ENCODE measurements around the gene TRA2B.

TRA2B gene

DNA sequence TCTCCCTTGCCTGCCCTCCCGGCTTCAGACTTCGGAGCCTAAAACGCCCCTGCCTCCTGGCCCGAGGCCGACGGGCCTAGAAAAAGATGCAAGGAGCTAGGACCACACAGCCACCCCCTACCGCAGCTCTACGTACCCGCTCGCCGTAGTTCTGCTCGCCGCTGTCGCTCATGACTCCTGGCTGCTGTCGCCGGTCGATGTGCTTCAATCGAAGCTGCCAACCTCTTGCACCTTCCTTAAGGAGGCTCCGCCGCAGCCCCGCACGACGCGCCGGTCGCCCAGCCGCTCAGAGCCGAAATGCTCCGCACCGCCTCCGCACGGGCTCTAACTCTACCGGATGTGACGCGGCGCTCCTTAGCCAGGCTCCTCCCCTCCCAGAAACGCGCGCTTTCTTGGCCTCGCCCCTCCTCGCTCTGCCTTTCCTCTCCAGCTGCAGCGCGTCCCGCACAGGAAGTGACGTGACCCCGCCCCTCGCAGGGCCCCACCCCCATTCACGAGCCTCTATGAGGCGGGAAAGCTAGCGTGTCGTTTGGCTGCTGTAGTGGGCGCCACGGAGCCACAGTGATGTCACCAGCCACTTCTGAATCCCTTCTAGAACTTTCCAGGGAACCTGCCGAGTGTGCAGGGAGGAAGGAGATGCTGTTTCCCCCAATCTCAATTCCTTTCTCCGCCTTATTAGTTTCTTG is at the start of gene TRA2B:
TSS of gene TRA2B (minus strand) at position 326 of the 686 bp plus-strand sequence. CDS start at position 172, 154 bp downstream.
- peak; percentile 99 for DNase-seq

GRCh38 chr3:185986198-185986777 is 48.5 kb upstream of the TRA2B start:
- DNase-seq: no peak

DNA sequence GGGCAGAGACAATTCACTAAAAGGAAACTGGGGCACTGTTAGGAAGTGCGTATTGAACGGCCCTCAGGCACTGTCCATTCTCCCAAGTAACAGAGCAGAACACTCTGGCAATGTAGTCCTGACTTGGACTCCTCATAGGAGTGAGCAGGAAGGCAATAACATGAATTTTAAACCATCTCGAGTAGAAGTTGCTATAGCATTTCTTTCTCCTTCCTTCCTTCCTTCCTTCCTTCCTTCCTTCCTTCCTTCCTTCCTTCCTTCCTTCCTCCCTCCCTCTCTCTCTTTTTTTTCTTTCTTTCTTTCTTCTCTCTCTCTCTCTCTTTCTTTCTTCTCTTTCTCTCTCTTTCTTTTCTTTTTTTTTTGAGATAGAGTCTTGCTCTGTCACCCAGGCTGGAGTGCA is 46.4 kb upstream of the TRA2B start:
- DNase-seq: no peak

DNA sequence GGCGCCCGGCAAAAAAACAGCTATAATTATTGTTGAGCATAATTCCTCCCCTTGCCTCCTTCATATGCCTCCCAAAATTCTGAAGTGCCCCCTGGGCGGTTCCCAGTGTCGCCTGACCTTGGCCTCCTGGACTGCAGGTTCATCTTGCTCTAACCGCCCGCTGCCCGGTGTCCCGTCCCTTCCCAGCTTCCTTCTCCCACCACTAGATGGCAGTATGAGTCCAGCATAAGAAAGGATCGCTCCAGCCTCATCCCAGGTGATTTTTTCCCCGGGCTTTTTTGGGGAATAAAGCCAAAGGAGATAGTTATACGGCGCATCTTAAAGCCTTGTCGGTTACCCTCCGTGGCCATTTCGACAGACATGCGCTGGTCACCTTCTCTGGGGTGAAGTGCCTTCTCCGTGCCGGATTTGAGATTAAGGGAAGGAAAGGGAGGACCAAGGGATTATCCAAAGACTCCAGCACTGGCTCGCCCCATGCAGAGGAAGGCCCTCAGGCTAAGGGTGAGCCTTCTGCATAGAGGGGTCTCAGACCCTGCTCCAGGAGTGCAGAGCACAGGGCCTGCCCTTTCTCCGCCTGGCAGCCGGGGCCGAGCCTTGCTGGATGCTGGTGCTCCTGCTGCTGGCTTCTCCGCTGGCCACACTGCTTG is 45.8 kb upstream of the TRA2B start:
- peak; percentile 51 for DNase-seq

GRCh38 chr3:185982632-185983031 is 44.8 kb upstream of the TRA2B start:
- DNase-seq: no peak

GRCh38 chr3:185981621-185982020 is 43.8 kb upstream of the TRA2B start:
- DNase-seq: no peak

DNA sequence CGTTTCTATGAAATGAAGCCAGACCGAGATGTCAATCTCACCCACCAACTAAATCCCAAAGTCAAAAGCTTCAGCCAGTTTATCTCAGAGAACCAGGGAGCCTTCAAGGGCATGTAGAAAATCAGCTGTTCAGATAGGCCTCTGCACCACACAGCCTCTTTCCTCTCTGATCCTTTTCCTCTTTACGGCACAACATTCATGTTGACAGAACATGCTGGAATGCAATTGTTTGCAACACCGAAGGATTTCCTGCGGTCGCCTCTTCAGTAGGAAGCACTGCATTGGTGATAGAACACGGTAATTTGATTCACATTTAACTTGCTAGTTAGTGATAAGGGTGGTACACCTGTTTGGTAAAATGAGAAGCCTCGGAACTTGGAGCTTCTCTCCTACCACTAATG is 41.9 kb upstream of the TRA2B start:
- no peak for DNase-seq

DNA sequence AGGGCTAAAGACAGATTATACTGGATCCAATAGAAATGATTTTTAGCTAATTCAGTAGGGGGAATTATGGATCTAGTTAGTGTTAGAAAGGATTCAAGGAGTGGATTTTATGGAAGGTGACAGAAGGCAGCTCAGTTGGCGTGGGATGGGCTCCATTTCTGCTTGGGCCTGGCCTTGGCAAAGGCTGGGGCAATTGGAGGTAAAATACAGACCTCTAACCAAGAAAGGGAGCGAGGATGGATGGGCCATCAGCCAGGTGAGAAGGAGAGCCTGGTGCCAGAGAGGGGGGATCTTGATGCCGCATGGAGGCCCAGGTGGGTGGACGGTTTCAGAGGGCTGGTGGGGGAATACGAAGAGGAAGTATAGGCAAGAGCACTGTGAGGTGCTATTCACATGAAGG is 40.7 kb upstream of the TRA2B start:
- no peak for DNase-seq

- DNase-seq: no peak
These were observed 39.8 kb upstream of the TRA2B start for GRCh38 chr3:185977679-185978040.

DNA sequence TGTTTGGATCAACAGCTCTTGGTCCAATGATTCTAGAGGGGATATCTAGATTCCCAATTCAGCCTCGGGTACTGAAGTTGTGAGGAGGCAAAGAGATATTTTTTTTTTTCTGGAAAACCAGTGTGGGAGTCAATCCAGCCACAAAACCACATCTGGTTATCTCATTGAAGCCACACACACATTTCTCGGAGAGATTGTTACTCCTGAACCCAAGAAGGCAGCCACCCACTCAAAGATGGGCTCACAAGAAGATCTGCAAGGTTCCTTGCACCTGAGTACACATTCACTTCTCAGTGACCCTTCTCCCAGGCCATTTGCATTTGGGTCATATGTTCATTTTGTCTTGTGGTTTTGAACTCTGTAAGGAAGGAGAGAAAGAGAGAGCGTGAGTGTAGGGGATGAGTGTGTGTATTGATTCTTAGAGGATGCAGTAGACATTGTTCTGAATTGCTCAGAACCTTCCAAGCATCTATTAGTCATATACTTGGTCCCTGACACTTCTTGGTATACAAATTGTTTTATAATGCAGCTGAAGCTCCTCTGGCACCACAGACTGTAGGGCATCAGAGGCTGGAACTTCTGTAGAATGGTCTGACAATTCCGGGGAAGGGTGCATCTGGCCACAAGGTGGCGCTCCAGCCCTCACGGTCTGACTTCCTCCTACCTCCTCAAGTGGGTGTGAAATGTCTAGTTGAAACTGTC is 39.3 kb upstream of the TRA2B start:
- DNase-seq: peak; percentile 52

DNA sequence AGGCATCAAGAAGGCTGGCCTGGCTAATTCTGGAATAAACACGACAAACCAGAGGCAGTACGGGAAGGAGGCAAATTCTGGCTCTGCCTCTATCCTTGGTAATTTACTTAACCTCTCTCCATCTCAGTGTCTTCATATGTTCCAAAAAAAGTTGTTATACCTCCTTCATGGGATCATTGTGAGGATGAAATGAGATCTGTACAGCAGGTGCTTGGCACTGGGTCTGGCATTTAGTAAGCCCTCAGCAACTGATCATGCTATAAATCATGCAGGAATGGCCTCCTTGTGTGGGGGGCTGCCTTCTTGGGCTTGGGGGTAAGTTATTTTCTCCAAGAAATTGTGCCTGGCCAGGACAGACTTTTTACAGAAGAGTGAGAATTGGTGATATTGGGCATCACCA is 38.3 kb upstream of the TRA2B start:
- DNase-seq: no peak

DNA sequence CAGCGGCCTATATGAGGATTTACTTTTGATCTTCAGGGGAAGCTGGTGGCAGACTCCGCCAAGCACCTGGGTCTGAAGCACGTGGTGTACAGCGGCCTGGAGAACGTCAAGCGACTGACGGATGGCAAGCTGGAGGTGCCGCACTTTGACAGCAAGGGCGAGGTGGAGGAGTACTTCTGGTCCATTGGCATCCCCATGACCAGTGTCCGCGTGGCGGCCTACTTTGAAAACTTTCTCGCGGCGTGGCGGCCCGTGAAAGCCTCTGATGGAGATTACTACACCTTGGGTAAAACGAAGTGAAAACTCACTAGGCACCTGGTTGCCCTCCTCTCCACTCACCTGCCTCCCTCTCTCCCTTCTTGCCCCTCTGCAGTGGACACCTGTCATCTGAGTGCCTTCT is 33.8 kb upstream of the TRA2B start:
- no peak for DNase-seq

- DNase-seq: no peak
These were observed 30.4 kb upstream of the TRA2B start for GRCh38 chr3:185968168-185968567.

- no peak for DNase-seq
These were observed 28.8 kb upstream of the TRA2B start for GRCh38 chr3:185966655-185967054.

- no peak for DNase-seq
These were observed 27.7 kb upstream of the TRA2B start for GRCh38 chr3:185965496-185965895.

DNA sequence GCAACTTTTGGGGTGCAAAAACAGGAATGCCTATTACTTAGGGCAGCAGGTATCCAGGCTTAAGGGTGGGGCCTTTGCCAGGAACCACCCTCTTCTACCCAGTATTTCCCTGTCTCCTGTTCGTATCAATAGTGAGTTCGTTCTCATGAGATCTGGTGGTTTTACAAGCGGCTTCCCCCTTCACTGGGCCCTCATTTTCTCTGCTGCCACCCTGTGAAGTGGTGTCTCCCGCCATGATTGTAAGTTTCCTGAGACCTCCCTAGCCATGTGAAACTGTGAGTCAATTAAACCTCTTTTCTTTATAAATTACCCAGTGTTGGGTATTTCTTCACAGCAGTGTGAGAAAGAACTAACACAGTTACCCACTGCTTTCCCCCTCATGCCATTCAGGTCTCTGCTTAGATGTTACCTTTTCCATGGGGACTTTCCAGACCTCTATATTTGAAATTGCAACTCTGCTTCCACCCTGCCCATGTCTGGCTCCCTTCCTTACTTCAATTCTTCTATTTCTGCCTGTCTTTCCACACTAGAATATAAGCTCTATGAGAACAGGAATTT is 23.9 kb upstream of the TRA2B start:
- no peak for DNase-seq

- no peak for DNase-seq
These were observed 22.9 kb upstream of the TRA2B start for GRCh38 chr3:185960522-185961288.

DNA sequence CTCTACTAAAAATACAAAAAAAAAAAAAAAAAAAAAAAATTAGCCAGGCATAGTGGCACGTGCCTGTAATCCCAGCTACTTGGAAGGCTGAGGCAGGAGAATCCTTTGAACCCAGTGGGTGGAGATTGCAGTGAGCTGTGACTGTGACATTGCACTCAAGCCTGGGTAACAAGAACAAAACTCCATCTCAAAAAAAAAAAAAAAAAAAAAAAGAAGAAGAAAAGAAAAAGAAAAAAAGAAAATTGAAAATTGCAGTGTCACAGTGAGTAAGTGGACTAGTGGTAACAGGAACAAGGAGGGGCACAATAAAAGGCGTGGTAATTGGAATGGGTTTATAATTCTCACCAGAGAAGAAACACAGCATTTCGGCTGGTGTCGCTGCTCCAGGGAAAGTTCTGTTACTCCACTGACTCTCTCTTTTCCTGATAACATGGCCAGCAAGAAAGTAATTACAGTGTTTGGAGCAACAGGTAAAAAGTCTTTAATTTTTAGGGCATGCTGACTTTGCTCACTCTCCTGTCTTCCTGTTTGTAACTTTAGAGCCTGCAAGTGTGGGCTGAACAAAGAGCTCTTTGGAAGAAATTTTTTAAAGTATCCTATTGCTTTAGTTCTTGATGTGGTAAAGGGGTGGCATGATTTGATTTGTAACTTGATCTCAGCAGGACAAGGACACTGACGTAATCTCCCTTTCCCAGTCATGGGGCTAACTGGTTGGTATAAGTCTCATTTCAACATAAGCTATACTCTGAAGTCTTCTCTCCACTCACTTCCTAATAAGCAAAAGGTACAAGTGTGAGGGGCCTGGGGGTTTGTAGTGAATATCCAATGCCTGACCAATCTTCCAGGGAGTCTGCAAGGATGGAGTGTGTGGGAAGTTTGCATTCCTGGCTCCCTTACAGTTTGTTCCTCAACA is 22.1 kb upstream of the TRA2B start:
- peak; percentile 81 for DNase-seq

GRCh38 chr3:185958626-185959025 is 20.8 kb upstream of the TRA2B start:
- DNase-seq: no peak

DNA sequence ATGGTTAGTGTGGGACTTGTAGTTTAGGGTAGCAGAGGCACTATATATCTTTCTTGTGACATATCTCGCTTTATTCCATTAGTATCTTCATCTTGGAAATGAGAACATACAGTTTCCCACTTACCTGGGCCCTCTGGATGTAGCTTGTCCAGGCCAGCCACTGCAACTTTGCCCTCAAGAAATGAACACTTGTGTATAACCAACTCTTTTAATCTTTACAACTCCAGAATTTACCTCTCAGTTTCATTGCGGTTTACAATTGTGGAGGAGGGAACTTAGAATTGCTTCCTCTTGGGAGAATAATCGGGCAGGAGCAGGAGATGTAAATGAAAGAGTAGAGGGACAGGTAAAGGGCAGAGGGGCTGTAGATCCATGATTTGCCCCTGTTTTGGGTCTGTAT is 18.4 kb upstream of the TRA2B start:
- no peak for DNase-seq

- DNase-seq: no peak
These were observed 16.5 kb upstream of the TRA2B start for GRCh38 chr3:185954366-185954723.

- DNase-seq: no peak
These were observed 12.9 kb upstream of the TRA2B start for GRCh38 chr3:185950728-185951127.

Measured in HCEC 1CT (cell line).